ENCODE results near the gene DIPK1A.

- TF ChIP-seq EZH2 (IDR thresholded peaks at IDR 0.05; ENCODE audit: insufficient read depth, poor library complexity, severe bottlenecking) = no peak
- TF ChIP-seq EZH2phosphoT487 (IDR thresholded peaks at IDR 0.05; ENCODE audit: insufficient read depth, low read depth) = no peak
Measured at GRCh38 chr1:92803140-92803887, 157.9 kb downstream of the DIPK1A start.
